Measurements from ENCODE around the gene FNBP1L.

GRCh38 chr1:93603106-93603505, 155.2 kb downstream of the FNBP1L start:
- TF ChIP-seq EZH2 (IDR thresholded peaks at IDR 0.05; ENCODE audit: insufficient read depth, poor library complexity, severe bottlenecking): no peak
- TF ChIP-seq EZH2phosphoT487 (IDR thresholded peaks at IDR 0.05; ENCODE audit: insufficient read depth, low read depth): no peak

Measured in GM23248 (cell line).